Bronchial epithelial cell (primary cell): ENCODE data around the gene YPEL2. TPM values are rescaled to one million over a fixed set of nuclear protein-coding genes. Genes with fewer than 3 reads are reported as not detected.

Source experiments
- DNase-seq: peaks from one replicate; pipeline ENCODE4 v3.0.0-alpha.2; 2010; ENCODE audit warnings: low read depth
- FAIRE-seq: peaks from 2 replicates; lab custom pipeline; 2011; peaks lifted over from hg19 to GRCh38; lab: Jason Lieb, UNC
- H3K27me3 ChIP-seq: 2 replicates; pipeline ENCODE4 v1.5.1; 2011; ENCODE audit warnings: low read length; ENCODE audit not compliant: control insufficient read depth, insufficient read depth
- H3K36me3 ChIP-seq: 2 replicates; pipeline ENCODE4 v1.5.1; 2011; ENCODE audit warnings: low read length; ENCODE audit not compliant: control insufficient read depth, insufficient read depth
- H3K4me3 ChIP-seq: 2 replicates; pipeline ENCODE4 v1.5.1; 2011; ENCODE audit warnings: mild to moderate bottlenecking, low read depth, low read length, control low read depth
- total RNA-seq: library from RNA; depleted of rRNA; stranded (reverse); fragments of >200 nt; gene quantifications from 2 replicates; pipeline ENCODE4 v1.2.1, GENCODE V29; 2014
- TF ChIP-seq, protein P1 (sequence below): IDR thresholded peaks from 2 replicates; pipeline ENCODE4 v1.5.1; 2011; ENCODE audit warnings: mild to moderate bottlenecking, moderate library complexity, low read length, control low read depth, inconsistent platforms; ENCODE audit not compliant: insufficient read depth, severe bottlenecking

Gene YPEL2
- total RNA-seq, 1 donor from 2014 or later, result 2.1 TPM

GRCh38 chr17:59365383-59365981 lies 34.0 kb downstream of the YPEL2 start:
- no peaks in the 10 kb centered on the region for H3K27me3 ChIP-seq
- DNase-seq, result no peak
- FAIRE-seq, result no peak
- TF ChIP-seq, protein P1, sequence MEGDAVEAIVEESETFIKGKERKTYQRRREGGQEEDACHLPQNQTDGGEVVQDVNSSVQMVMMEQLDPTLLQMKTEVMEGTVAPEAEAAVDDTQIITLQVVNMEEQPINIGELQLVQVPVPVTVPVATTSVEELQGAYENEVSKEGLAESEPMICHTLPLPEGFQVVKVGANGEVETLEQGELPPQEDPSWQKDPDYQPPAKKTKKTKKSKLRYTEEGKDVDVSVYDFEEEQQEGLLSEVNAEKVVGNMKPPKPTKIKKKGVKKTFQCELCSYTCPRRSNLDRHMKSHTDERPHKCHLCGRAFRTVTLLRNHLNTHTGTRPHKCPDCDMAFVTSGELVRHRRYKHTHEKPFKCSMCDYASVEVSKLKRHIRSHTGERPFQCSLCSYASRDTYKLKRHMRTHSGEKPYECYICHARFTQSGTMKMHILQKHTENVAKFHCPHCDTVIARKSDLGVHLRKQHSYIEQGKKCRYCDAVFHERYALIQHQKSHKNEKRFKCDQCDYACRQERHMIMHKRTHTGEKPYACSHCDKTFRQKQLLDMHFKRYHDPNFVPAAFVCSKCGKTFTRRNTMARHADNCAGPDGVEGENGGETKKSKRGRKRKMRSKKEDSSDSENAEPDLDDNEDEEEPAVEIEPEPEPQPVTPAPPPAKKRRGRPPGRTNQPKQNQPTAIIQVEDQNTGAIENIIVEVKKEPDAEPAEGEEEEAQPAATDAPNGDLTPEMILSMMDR, result no peak
- H3K36me3 ChIP-seq, result no peaks in the 10 kb centered on the region
- H3K4me3 ChIP-seq, result no peak overlapping the region

DNA sequence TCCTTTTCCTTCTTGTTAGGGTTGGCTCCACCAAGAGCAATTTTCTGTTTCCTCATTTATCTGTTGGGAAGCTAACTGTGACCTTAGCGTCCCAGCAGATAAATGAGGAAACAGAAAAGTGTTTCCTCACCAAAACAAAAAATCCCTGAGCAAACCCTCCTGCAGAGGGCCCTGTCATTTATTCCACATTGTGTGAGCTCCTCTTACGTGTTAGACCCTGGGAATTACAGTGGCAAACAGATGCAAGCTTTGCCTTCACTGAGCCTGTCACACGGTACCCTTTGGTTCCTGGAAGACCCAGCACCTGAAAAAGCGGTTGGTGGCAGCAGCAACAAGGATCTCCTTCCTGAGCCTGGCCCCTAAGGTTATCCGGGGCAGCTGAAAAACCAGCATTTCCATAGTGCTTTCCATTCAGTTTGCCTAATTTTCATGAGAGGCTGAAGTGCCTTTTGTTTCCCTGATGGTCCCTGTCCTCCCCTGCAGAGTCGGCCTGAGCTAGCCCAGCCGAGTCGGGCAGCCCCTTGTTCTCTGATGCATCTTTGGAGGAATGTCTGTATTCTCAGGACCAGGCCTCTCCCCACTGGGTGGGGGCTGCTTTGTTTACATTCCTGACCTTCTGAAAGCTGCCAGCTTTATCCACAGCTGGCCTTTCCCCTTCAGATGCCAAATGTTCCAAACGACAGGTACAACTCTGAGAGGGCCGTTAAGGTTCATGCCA lies 34.7 kb downstream of the YPEL2 start:
- Histone ChIP-seq H3K27me3 (no peaks in the 10 kb centered on the region), H3K36me3 (no peaks in the 10 kb centered on the region), H3K4me3 (no peak overlapping the region)
- TF ChIP-seq, protein P1, result no peak
- FAIRE-seq, result no peak
- DNase-seq, result no peak

- Histone ChIP-seq H3K36me3 (no peaks in the 10 kb centered on the region), H3K4me3 (no peak overlapping the region), H3K27me3 (no peaks in the 10 kb centered on the region)
- FAIRE-seq (no peak), DNase-seq (peak; percentile 41)
- TF ChIP-seq, protein P1, result no peak
These were observed 35.6 kb downstream of the YPEL2 start for GRCh38 chr17:59366773-59367656.

DNA sequence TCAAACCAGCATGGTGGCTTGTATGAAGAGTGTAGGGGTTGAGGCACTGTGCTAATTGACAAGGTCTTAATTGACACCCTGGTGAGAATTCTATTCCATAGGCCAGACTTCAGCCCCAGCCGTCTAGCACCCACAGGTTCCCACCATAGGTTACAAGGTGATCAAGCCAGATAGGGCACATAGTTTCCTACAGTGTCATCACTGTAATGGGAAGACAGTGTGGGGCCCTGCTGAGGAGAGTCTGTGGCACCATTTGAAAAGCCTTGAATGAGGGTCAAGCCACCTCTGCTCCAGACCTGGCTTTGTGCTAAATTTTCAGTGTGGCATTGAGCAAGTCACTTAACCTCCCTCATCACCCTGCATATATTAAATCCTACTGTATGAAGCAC lies 36.2 kb downstream of the YPEL2 start:
- FAIRE-seq (no peak), DNase-seq (peak; percentile 50)
- TF ChIP-seq, protein P1, result no peak

GRCh38 chr17:59368218-59368857 lies 36.9 kb downstream of the YPEL2 start:
- no peak for FAIRE-seq
- TF ChIP-seq, protein P1, result no peak

More for the DNA sequence above, 36.2 kb downstream of the YPEL2 start:
- Histone ChIP-seq H3K36me3 (no peaks in the 10 kb centered on the region), H3K4me3 (no peak overlapping the region), H3K27me3 (no peaks in the 10 kb centered on the region)

More at GRCh38 chr17:59368218-59368857, 36.9 kb downstream of the YPEL2 start:
- Histone ChIP-seq H3K27me3 (no peaks in the 10 kb centered on the region), H3K36me3 (no peaks in the 10 kb centered on the region), H3K4me3 (no peak overlapping the region)
- DNase-seq, result no peak
